ENCODE data around the gene BTC.
A peak's percentile ranks its signal among the peaks of the same experiment; 100 is the strongest.

BTC gene

GRCh38 chr4:74796631-74797030, 2.3 kb upstream of the BTC start:
- H3K4me3 ChIP-seq (ENCODE audit: extremely low read depth, insufficient read depth, low read length, poor library complexity, severe bottlenecking) = no peak overlapping the region
- H3K36me3 ChIP-seq (ENCODE audit: control insufficient read depth, insufficient read depth, low read length) = no peaks in the 10 kb centered on the region
- H3K4me1 ChIP-seq (ENCODE audit: control insufficient read depth, insufficient read depth, low read length, poor library complexity, severe bottlenecking) = no peaks in the 10 kb centered on the region
- no peak overlapping the region for H3K27ac ChIP-seq (ENCODE audit: low read depth, low read length, severe bottlenecking)
- H3K9me3 ChIP-seq (ENCODE audit: control insufficient read depth, low read length) = no peaks in the 10 kb centered on the region
- 80 to 93% methylated on average over 1 to 2 of the region's 4 CpGs for WGBS, 2 experiments (ENCODE audit: insufficient coverage in 2 of 2)

DNA sequence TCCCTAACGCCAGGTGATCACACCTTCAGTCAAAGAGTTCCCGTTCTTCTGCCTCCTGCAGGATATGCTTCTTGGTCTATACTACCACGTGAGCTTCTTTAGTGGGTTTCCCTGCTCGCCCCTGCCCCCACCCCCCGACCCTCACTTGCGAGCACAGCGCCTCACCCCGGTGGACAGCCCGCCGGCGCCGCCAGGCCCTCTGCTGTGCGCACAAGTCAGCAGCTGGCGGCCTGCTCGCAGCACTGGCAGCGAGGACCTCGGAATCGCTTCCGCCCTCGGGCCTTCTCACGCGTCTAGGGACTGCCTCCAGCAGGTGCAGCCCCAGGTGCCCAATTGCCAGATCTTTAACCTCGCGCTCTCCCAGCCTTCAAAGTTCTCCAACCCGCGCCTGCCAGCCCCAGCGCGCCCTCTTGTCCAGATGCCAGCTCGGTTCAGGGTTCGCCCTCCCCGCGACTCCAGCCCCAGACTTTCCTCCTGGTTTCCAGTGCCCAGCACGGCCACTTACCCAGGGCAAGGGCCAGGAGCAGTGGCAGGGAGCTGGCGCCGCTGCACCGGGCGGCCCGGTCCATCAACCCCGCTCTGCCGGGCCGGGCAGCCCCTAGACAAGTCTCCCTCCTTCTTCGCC, 454 bp downstream of the BTC start:
- no peaks in the 10 kb centered on the region for H3K4me1 ChIP-seq (ENCODE audit: control insufficient read depth, insufficient read depth, low read length, poor library complexity, severe bottlenecking)
- H3K4me3 ChIP-seq (ENCODE audit: extremely low read depth, insufficient read depth, low read length, poor library complexity, severe bottlenecking) = peak overlapping the region; percentile 40
- no peaks in the 10 kb centered on the region for H3K36me3 ChIP-seq (ENCODE audit: control insufficient read depth, insufficient read depth, low read length)
- 2% methylated on average over 35 to 39 of the region's 42 CpGs for WGBS, 2 experiments (ENCODE audit: insufficient coverage in 2 of 2)
- no peaks in the 10 kb centered on the region for H3K9me3 ChIP-seq (ENCODE audit: control insufficient read depth, low read length)
- no peak overlapping the region for H3K27ac ChIP-seq (ENCODE audit: low read depth, low read length, severe bottlenecking)

DNA sequence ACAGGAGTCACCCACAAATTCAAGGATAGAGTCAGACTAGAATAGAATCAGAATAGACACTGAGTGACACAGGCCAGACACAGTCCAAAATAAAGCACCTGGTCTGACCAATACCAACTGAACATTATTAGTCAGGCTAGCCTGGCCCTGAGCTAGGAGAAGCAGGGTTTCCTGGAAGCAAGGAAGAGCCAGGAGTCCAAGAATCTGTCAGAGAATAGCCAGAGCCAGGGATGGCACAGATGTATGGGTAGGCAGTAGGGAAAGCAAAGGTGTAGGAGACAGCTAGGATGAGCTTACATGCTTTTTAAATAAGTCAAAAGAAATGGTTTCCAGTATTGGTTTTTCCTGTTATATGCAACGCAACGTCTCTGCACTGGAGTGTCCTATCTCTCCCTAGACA, 3.7 kb downstream of the BTC start:
- Histone ChIP-seq H3K4me3 (ENCODE audit: extremely low read depth, insufficient read depth, low read length, poor library complexity, severe bottlenecking) (no peak overlapping the region), H3K4me1 (ENCODE audit: control insufficient read depth, insufficient read depth, low read length, poor library complexity, severe bottlenecking) (no peaks in the 10 kb centered on the region), H3K36me3 (ENCODE audit: control insufficient read depth, insufficient read depth, low read length) (no peaks in the 10 kb centered on the region), H3K27ac (ENCODE audit: low read depth, low read length, severe bottlenecking) (no peak overlapping the region), H3K9me3 (ENCODE audit: control insufficient read depth, low read length) (no peaks in the 10 kb centered on the region)
- 91 to 94% methylated on average over 2 of the region's 2 CpGs for WGBS, 2 experiments (ENCODE audit: insufficient coverage in 2 of 2)

DNA sequence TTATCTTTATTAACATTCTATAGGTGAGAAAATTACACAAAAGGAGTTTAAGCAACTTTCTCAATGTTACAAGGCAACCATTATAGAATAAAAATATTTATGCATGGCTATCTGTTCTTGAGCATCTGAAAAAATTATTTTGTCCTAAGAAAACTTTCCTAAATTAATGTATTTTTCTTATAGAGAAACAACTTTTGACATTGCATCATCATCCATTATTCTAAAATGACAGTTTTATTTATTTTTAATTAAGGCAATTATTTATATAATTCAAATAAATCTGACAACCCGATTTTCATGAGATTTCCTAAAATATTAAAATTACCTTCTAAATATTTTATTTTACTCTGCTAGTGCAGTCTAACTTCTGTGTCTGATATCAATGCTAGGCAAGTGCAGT, 4.8 kb downstream of the BTC start:
- no CpG with 5 or more reads among the region's 1 CpG for WGBS, 2 experiments (ENCODE audit: insufficient coverage in 2 of 2)
- Histone ChIP-seq H3K36me3 (ENCODE audit: control insufficient read depth, insufficient read depth, low read length) (no peaks in the 10 kb centered on the region), H3K9me3 (ENCODE audit: control insufficient read depth, low read length) (no peaks in the 10 kb centered on the region), H3K27ac (ENCODE audit: low read depth, low read length, severe bottlenecking) (no peak overlapping the region), H3K4me1 (ENCODE audit: control insufficient read depth, insufficient read depth, low read length, poor library complexity, severe bottlenecking) (no peaks in the 10 kb centered on the region), H3K4me3 (ENCODE audit: extremely low read depth, insufficient read depth, low read length, poor library complexity, severe bottlenecking) (no peak overlapping the region)

DNA sequence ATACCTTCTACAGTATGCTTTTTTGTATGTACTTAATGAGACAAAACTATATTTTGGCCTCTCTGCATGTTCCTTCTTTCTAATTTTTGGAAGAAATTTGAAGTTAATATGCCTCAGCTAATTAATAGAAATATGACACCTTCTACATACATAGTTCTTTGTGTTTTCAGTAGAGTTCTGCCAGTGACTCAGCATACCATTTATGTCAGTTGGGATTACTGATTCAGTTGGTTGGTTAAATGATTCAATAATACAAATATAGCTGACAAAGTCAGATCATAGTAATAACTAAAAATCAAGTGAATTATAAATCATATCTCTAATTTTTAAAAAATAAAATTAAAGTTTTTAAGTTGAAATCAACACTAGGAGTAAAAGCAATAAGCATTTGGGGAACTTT, 16.8 kb downstream of the BTC start:
- Histone ChIP-seq H3K4me1 (ENCODE audit: control insufficient read depth, insufficient read depth, low read length, poor library complexity, severe bottlenecking) (no peaks in the 10 kb centered on the region), H3K36me3 (ENCODE audit: control insufficient read depth, insufficient read depth, low read length) (no peaks in the 10 kb centered on the region), H3K4me3 (ENCODE audit: extremely low read depth, insufficient read depth, low read length, poor library complexity, severe bottlenecking) (no peak overlapping the region), H3K27ac (ENCODE audit: low read depth, low read length, severe bottlenecking) (no peak overlapping the region), H3K9me3 (ENCODE audit: control insufficient read depth, low read length) (no peaks in the 10 kb centered on the region)

DNA sequence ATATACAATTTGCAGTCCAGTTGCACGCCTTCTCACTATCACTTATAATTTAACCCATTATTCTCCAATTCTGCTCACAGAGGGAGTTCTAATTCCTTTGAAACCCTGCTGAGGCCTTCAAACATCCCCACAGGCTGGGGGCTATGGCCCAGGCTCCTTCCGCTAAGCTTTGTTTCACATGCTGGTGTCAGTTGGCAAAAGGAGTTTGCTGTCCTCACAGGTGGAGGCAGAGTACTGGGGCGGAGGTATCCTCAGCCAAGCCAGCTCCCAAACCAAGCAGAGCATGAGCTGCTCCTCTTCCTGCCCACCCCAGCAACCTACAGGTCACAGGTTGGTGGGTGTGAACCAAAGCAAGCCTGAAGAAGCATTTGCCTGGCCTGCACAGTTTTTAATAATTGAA, 21.5 kb downstream of the BTC start:
- no peaks in the 10 kb centered on the region for H3K4me1 ChIP-seq (ENCODE audit: control insufficient read depth, insufficient read depth, low read length, poor library complexity, severe bottlenecking)
- H3K27ac ChIP-seq (ENCODE audit: low read depth, low read length, severe bottlenecking) = no peak overlapping the region
- no peak overlapping the region for H3K4me3 ChIP-seq (ENCODE audit: extremely low read depth, insufficient read depth, low read length, poor library complexity, severe bottlenecking)
- H3K36me3 ChIP-seq (ENCODE audit: control insufficient read depth, insufficient read depth, low read length) = no peaks in the 10 kb centered on the region
- no peaks in the 10 kb centered on the region for H3K9me3 ChIP-seq (ENCODE audit: control insufficient read depth, low read length)
- 77 to 83% methylated on average over 2 to 3 of the region's 3 CpGs for WGBS, 2 experiments (ENCODE audit: insufficient coverage in 2 of 2)

DNA sequence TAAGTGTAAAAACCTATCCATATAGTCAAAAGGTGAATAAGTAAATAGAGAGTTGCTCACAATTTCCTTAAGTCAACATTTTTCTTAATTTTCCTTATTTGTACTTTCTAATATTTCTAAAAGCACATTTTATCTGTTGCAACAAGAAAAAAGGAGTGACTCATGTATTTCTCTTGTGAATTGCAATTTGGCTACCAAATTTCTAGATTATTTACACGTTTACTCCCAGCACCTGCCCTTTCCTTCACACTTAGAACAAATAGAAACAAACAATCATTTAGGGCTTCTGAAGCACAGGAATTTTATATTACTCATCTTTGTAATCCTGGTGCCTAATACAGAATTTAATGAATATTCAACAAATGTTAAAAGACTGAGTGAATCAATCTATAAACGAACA, 22.2 kb downstream of the BTC start:
- Histone ChIP-seq H3K4me1 (ENCODE audit: control insufficient read depth, insufficient read depth, low read length, poor library complexity, severe bottlenecking) (no peaks in the 10 kb centered on the region), H3K9me3 (ENCODE audit: control insufficient read depth, low read length) (no peaks in the 10 kb centered on the region), H3K36me3 (ENCODE audit: control insufficient read depth, insufficient read depth, low read length) (no peaks in the 10 kb centered on the region), H3K27ac (ENCODE audit: low read depth, low read length, severe bottlenecking) (no peak overlapping the region), H3K4me3 (ENCODE audit: extremely low read depth, insufficient read depth, low read length, poor library complexity, severe bottlenecking) (no peak overlapping the region)
- no CpG with 5 or more reads among the region's 2 CpGs for WGBS, 2 experiments (ENCODE audit: insufficient coverage in 2 of 2)

- WGBS, 2 experiments (ENCODE audit: insufficient coverage in 2 of 2) = 89% methylated on average over 4 of the region's 4 CpGs; no CpG with 5 or more reads in 1 of the 2 experiments
- Histone ChIP-seq H3K27ac (ENCODE audit: low read depth, low read length, severe bottlenecking) (no peak overlapping the region), H3K9me3 (ENCODE audit: control insufficient read depth, low read length) (no peaks in the 10 kb centered on the region), H3K4me1 (ENCODE audit: control insufficient read depth, insufficient read depth, low read length, poor library complexity, severe bottlenecking) (no peaks in the 10 kb centered on the region), H3K36me3 (ENCODE audit: control insufficient read depth, insufficient read depth, low read length) (no peaks in the 10 kb centered on the region), H3K4me3 (ENCODE audit: extremely low read depth, insufficient read depth, low read length, poor library complexity, severe bottlenecking) (no peak overlapping the region)
These were observed 24.0 kb downstream of the BTC start for GRCh38 chr4:74770226-74770910.

DNA sequence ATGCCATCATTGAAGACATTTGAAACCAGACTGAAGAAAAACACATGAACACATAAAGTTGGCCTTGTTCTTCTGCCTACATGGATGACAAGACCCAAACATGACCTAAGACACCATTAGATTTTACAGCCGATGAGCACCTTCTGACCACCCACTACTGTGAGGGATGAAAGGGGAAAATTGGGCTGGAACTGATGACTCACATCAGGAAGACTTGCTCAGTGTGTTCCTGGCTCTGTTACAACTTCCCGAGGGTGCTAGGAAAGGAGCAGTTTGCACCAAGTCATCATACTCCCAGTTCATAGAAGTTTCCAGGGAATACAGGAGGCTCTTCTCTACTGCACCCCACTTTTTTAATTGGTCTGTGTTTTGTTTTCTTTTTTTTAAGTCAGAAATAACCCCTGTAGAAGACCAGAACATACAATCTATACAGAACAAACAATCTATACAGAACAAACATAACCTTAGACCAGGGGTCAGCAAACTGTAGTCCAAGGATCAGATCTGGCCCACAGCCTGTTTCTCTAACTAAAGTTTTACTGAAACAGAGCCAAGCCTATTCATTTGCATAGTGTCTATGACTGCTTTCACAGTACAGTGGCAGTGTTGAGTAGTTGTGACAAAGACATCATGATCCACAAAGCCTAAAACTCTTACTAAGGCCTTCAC, 25.3 kb downstream of the BTC start:
- Histone ChIP-seq H3K27ac (ENCODE audit: low read depth, low read length, severe bottlenecking) (no peak overlapping the region), H3K9me3 (ENCODE audit: control insufficient read depth, low read length) (no peaks in the 10 kb centered on the region), H3K4me1 (ENCODE audit: control insufficient read depth, insufficient read depth, low read length, poor library complexity, severe bottlenecking) (no peaks in the 10 kb centered on the region), H3K4me3 (ENCODE audit: extremely low read depth, insufficient read depth, low read length, poor library complexity, severe bottlenecking) (no peak overlapping the region), H3K36me3 (ENCODE audit: control insufficient read depth, insufficient read depth, low read length) (no peaks in the 10 kb centered on the region)
- 63% methylated on average over 1 of the region's 2 CpGs; no CpG with 5 or more reads in 1 of the 2 experiments for WGBS, 2 experiments (ENCODE audit: insufficient coverage in 2 of 2)

DNA sequence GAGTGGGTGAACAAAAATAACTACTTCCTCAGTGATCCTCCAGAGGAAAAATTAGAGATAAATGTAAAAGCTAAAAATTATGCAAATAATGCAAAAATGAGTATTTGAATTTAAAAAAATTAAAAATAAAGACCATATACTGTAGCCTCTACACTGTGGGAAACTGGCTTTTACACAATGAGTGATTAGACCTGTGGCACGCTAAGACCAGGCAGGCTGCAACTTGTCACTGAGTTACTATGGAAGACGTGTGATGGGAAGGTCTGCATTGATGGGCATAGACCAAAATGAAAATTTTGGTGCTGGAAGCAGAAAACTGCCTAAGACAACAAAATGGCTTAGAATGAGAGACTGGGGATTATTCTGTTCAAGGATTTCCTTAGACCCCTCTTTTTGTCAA, 30.2 kb downstream of the BTC start:
- Histone ChIP-seq H3K36me3 (ENCODE audit: control insufficient read depth, insufficient read depth, low read length) (no peaks in the 10 kb centered on the region), H3K9me3 (ENCODE audit: control insufficient read depth, low read length) (no peaks in the 10 kb centered on the region)
- WGBS, 2 experiments (ENCODE audit: insufficient coverage in 2 of 2) = 89 to 92% methylated on average over 2 of the region's 2 CpGs

DNA sequence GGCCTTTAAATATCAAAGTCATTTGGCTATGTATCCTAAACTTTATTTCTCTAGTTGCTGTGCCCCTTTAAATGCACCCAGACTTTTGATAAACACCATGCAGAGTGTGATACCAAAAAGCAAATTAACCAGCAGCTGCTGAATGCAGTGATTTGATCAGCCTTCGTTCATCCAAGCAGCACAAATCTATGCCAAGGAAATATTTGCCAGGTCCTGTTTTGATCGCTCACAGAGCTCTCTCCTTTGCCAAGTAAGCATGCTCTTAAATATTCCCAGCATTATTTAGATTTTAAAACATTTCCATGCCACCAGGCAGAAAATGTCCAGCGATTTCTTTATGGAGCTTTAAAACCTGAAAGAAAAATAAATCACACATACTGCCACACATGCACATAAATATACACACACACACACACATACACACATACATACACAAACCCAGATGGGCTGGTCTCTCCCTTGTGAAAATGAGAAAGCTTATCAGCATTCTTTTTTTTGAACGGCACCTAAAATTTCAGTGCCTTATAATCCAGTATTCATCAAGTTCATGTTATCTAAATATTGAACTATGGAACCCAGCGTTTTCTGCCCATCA, 35.7 kb downstream of the BTC start:
- Histone ChIP-seq H3K4me1 (ENCODE audit: control insufficient read depth, insufficient read depth, low read length, poor library complexity, severe bottlenecking) (no peaks in the 10 kb centered on the region), H3K9me3 (ENCODE audit: control insufficient read depth, low read length) (no peaks in the 10 kb centered on the region), H3K4me3 (ENCODE audit: extremely low read depth, insufficient read depth, low read length, poor library complexity, severe bottlenecking) (no peak overlapping the region), H3K27ac (ENCODE audit: low read depth, low read length, severe bottlenecking) (no peak overlapping the region), H3K36me3 (ENCODE audit: control insufficient read depth, insufficient read depth, low read length) (no peaks in the 10 kb centered on the region)
- 90 to 94% methylated on average over 3 to 4 of the region's 5 CpGs for WGBS, 2 experiments (ENCODE audit: insufficient coverage in 2 of 2)

More for the DNA sequence above, 30.2 kb downstream of the BTC start:
- Histone ChIP-seq H3K4me1 (ENCODE audit: control insufficient read depth, insufficient read depth, low read length, poor library complexity, severe bottlenecking) (no peaks in the 10 kb centered on the region), H3K27ac (ENCODE audit: low read depth, low read length, severe bottlenecking) (no peak overlapping the region), H3K4me3 (ENCODE audit: extremely low read depth, insufficient read depth, low read length, poor library complexity, severe bottlenecking) (no peak overlapping the region)

Data from mesodermal cell (in vitro differentiated cells).